Measurements from ENCODE around the gene AKR1A1. TPM values are rescaled to one million over a fixed set of nuclear protein-coding genes. Genes with fewer than 3 reads are reported as not detected.
"Not testable (repeated sequence)": the region's sequence is repeated elsewhere in the genome, so short reads cannot be mapped to it uniquely, and the experiment has no call there.

Gene AKR1A1
- total RNA-seq, 1 donor from 2014 or later: 45.4 TPM

DNA sequence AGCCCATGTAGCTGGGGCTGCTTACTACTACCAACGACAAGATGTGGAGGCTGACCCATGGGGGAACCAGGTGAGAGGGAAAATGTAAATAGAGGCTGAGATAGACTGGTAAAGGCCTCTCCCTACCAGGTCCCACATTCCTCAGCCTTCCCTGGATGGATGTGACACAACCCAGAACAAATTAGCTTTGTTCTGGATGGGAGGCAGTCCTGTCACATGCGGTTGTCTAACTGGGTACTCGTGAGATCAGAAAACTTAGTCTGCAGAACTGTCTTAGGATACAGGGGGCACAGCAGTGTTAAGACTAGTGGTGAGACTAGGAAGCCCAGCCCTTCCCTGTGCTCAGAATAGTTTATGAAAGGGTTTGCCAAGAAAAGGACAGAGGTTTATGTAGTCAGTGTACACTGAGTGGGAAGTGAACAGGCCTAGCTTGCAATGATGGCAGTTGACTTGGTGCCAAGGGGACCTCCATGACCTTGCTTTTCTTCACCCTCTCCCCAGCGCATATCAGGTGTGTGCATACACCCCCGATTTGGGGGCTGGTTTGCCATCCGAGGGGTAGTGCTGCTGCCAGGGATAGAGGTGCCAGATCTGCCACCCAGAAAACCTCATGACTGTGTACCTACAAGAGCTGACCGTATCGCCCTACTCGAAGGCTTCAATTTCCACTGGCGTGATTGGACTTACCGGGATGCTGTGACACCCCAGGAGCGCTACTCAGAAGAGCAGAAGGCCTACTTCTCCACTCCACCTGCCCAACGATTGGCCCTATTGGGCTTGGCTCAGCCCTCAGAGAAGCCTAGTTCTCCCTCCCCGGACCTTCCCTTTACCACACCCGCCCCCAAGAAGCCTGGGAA lies 42.1 kb upstream of the AKR1A1 start:
- intact Hi-C loops (cut with micrococcal nuclease): loop anchor here (5.0 kb wide), 1 partner anchor 59 kb away; no protein-coding TSS in a partner anchor
- Histone ChIP-seq H3K4me3 (no peak overlapping the region), H3K27ac (replicated peaks) (peak overlapping the region; percentile 63), H3K4me1 (peaks cover 34% of the 10 kb centered on the region), H3K27me3 (ENCODE audit: low read depth) (no peaks in the 10 kb centered on the region), H3K36me3 (peaks cover 53% of the 10 kb centered on the region), H3K9me3 (replicated peaks) (no peaks in the 10 kb centered on the region)
- TF ChIP-seq, protein P1, sequence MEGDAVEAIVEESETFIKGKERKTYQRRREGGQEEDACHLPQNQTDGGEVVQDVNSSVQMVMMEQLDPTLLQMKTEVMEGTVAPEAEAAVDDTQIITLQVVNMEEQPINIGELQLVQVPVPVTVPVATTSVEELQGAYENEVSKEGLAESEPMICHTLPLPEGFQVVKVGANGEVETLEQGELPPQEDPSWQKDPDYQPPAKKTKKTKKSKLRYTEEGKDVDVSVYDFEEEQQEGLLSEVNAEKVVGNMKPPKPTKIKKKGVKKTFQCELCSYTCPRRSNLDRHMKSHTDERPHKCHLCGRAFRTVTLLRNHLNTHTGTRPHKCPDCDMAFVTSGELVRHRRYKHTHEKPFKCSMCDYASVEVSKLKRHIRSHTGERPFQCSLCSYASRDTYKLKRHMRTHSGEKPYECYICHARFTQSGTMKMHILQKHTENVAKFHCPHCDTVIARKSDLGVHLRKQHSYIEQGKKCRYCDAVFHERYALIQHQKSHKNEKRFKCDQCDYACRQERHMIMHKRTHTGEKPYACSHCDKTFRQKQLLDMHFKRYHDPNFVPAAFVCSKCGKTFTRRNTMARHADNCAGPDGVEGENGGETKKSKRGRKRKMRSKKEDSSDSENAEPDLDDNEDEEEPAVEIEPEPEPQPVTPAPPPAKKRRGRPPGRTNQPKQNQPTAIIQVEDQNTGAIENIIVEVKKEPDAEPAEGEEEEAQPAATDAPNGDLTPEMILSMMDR (IDR thresholded peaks at IDR 0.05; ENCODE audit: borderline replicate concordance): peak; percentile 50
- no peak for DNase-seq

DNA sequence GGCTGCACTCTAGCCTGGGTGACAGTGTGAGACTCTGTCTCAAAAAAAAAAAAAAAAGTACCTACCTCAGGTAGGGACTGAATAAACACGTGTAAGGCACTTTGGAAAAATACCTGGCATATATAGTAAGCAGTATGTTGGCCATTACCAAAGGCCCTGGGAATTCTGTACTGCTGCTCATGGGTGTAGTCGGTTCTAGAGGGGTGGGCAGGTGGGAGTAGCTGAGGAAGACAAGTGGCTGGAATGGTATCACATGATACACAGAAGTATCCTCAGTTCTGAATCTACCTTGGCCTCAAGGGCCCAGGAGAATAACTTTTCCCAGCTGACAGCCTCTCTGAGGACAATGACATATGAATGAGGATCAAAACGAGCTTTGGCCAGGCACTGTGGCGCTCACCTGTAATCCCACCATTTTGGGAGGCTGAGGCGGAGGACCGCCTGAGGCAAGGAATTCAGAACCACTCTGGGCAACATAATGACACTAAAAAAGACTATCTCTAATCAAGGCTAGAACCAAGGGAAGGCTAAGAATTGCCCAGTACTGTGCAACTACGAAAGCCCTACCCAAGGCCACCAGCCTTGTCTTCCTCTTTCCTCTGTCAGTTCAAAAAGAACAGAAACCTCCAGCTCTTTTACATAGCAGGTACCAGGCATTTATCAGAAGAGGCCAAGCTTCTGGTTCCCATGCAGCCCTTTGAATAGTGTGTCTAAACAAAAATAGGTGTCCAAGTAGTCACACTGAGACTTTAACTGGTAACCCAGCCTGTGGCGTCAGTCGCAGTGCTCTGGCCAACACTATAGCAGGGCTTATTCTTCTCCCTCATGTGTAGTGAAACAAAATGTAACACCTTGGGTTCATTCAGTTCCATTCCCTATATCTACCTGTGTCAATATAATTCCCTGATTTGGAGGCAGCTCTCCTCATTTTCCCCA lies 40.3 kb upstream of the AKR1A1 start:
- no peaks in the 10 kb centered on the region for H3K9me3 ChIP-seq (replicated peaks)
- intact Hi-C loops (cut with micrococcal nuclease): no loop called here
- H3K27me3 ChIP-seq (ENCODE audit: low read depth): no peaks in the 10 kb centered on the region
- no peak for DNase-seq
- H3K36me3 ChIP-seq: peaks cover 69% of the 10 kb centered on the region
- no peak overlapping the region for H3K4me3 ChIP-seq
- no peak overlapping the region for H3K27ac ChIP-seq (replicated peaks)
- peaks cover 42% of the 10 kb centered on the region for H3K4me1 ChIP-seq
- TF ChIP-seq, protein P1 (IDR thresholded peaks at IDR 0.05; ENCODE audit: borderline replicate concordance): no peak

DNA sequence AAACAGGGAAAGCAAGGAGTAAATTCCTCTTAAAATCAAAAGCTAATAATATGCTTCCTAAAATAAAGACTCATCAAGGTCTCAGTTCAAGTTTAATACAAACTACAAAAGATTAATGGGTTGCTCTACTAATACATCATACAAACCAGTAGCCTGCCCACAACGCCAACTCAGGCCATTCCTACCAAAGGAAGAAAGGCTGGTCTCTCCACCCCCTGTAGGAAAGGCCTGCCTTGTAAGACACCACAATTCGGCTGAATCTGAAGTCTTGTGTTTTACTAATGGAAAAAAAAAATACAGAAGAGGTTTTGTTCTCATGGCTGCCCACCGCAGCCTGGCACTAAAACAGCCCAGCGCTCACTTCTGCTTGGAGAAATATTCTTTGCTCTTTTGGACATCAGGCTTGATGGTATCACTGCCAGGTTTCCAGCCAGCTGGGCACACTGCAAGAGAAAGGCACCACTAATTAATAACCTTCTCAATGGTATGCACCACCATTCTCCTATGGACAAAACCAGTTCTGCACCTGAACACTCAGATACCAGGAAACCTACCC lies 39.6 kb upstream of the AKR1A1 start:
- Histone ChIP-seq H3K4me3 (no peak overlapping the region), H3K36me3 (peaks cover 77% of the 10 kb centered on the region), H3K9me3 (replicated peaks) (no peaks in the 10 kb centered on the region), H3K27me3 (ENCODE audit: low read depth) (no peaks in the 10 kb centered on the region), H3K4me1 (peaks cover 48% of the 10 kb centered on the region), H3K27ac (replicated peaks) (no peak overlapping the region)
- DNase-seq: no peak
- intact Hi-C loops (cut with micrococcal nuclease): no loop called here
- TF ChIP-seq, protein P1 (IDR thresholded peaks at IDR 0.05; ENCODE audit: borderline replicate concordance): no peak

DNA sequence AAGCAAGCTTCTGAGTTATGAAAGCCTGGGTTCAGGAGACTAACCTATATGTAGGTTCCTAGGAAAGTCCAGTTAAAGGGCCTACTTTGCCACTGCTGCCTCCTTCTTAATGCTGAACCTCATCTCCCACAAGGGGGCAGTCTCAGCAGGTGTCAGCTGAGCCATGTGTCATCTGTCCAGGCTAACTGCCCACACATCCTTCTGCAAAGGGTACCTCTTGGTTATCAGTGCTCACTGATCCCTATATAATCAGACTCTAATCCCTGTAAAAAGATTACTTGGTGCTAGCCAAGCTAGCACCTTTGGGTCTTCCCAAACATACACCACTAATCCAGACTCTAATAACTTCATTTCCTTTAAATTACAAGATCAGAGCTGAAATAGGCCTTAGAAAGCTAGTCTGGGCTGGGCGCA lies 38.0 kb upstream of the AKR1A1 start:
- peaks cover 55% of the 10 kb centered on the region for H3K4me1 ChIP-seq
- intact Hi-C loops (cut with micrococcal nuclease): no loop called here
- peak; percentile 33 for DNase-seq
- peaks cover 93% of the 10 kb centered on the region for H3K36me3 ChIP-seq
- no peak overlapping the region for H3K27ac ChIP-seq (replicated peaks)
- H3K4me3 ChIP-seq: no peak overlapping the region
- no peaks in the 10 kb centered on the region for H3K9me3 ChIP-seq (replicated peaks)
- no peaks in the 10 kb centered on the region for H3K27me3 ChIP-seq (ENCODE audit: low read depth)
- TF ChIP-seq, protein P1 (IDR thresholded peaks at IDR 0.05; ENCODE audit: borderline replicate concordance): peak; percentile 75

DNA sequence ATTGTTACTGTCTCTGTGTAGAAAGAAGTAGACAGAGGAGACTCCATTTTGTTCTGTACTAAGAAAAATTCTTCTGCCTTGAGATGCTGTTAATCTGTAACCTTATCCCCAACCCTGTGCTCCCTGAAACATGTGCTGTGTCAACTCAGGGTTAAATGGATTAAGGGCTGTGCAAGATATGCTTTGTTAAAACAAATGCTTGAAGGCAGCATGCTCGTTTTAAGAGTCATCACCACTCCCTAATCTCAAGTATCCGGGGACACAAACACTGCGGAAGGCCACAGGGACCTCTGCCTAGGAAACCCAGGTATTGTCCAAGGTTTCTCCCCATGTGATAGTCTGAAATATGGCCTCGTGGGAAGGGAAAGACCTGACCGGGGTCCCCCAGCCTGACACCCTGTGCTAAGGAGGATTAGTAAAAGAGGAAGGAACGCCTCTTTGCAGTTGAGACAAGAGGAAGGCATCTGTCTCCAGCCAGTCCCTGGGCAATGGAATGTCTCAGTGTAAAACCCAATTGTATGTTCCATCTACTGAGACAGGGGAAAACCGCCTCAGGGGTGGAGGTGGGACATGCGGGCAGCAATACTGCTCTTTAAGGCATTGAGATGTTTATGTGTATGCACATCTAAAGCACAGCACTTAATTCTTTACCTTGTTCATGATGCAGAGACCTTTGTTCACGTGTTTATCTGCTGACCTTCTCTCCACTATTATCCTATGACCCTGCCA lies 36.9 kb upstream of the AKR1A1 start:
- H3K27ac ChIP-seq (replicated peaks); DNase-seq; H3K27me3 ChIP-seq (ENCODE audit: low read depth); H3K9me3 ChIP-seq (replicated peaks); H3K4me3 ChIP-seq; intact Hi-C loops (cut with micrococcal nuclease): not testable (repeated sequence)
- H3K4me1 ChIP-seq: peaks cover 49% of the 10 kb centered on the region
- peaks cover 97% of the 10 kb centered on the region for H3K36me3 ChIP-seq
